ENCODE measurements around the gene IGFL4.

The IGFL4 gene

GRCh38 chr19:46009530-46010510 lies 31.0 kb downstream of the IGFL4 start:
- no peak overlapping the region for H3K4me3 ChIP-seq (ENCODE audit: extremely low read depth, insufficient read depth, low read length, poor library complexity, severe bottlenecking)
- H3K27ac ChIP-seq (ENCODE audit: low read depth, low read length, severe bottlenecking) = no peak overlapping the region
- 67 to 72% methylated on average over 19 to 22 of the region's 28 CpGs for WGBS, 2 experiments (ENCODE audit: insufficient coverage in 2 of 2)
- H3K9me3 ChIP-seq (ENCODE audit: control insufficient read depth, low read length) = no peaks in the 10 kb centered on the region
- no peaks in the 10 kb centered on the region for H3K4me1 ChIP-seq (ENCODE audit: control insufficient read depth, insufficient read depth, low read length, poor library complexity, severe bottlenecking)
- peaks cover 17% of the 10 kb centered on the region for H3K36me3 ChIP-seq (ENCODE audit: control insufficient read depth, insufficient read depth, low read length)

- Histone ChIP-seq H3K4me1 (ENCODE audit: control insufficient read depth, insufficient read depth, low read length, poor library complexity, severe bottlenecking) (no peaks in the 10 kb centered on the region), H3K27ac (ENCODE audit: low read depth, low read length, severe bottlenecking) (no peak overlapping the region), H3K36me3 (ENCODE audit: control insufficient read depth, insufficient read depth, low read length) (peaks cover 26% of the 10 kb centered on the region), H3K9me3 (ENCODE audit: control insufficient read depth, low read length) (no peaks in the 10 kb centered on the region), H3K4me3 (ENCODE audit: extremely low read depth, insufficient read depth, low read length, poor library complexity, severe bottlenecking) (no peak overlapping the region)
- 95 to 96% methylated on average over 9 to 11 of the region's 13 CpGs for WGBS, 2 experiments (ENCODE audit: insufficient coverage in 2 of 2)
Measured at GRCh38 chr19:46006411-46006810, 34.4 kb downstream of the IGFL4 start.

DNA sequence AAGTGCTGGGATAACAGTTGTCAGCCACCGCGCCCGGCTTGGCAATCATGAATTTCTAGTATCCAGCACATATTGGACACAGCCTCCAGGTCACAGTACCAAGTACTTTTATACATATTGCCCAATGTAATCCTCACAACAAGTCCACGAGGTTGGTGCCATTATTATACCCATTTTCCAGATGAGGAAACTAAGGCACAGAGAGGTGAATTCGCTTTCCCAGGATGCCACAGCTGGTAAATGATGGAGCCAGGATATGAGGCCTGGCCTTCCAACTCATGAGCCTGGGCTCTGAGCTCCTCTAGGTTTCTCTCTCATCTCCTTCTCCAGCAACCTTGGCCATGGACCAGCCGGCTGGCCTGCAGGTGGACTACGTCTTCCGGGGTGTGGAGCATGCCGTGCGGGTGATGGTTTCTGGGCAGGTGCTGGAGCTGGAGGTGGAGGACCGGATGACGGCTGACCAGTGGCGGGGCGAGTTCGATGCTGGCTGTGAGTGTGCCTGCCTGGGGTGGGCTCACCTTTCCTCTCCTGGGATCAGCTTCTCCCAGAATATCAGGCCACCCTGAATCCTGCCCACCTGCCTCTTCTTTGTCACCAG lies 38.0 kb downstream of the IGFL4 start:
- Histone ChIP-seq H3K36me3 (ENCODE audit: control insufficient read depth, insufficient read depth, low read length) (peaks cover 23% of the 10 kb centered on the region), H3K4me3 (ENCODE audit: extremely low read depth, insufficient read depth, low read length, poor library complexity, severe bottlenecking) (no peak overlapping the region), H3K27ac (ENCODE audit: low read depth, low read length, severe bottlenecking) (no peak overlapping the region), H3K9me3 (ENCODE audit: control insufficient read depth, low read length) (no peaks in the 10 kb centered on the region), H3K4me1 (ENCODE audit: control insufficient read depth, insufficient read depth, low read length, poor library complexity, severe bottlenecking) (peaks cover 6% of the 10 kb centered on the region)
- 89 to 99% methylated on average over 8 to 12 of the region's 15 CpGs for WGBS, 2 experiments (ENCODE audit: insufficient coverage in 2 of 2)

- 5 to 10% methylated on average over 12 to 22 of the region's 34 CpGs for WGBS, 2 experiments (ENCODE audit: insufficient coverage in 2 of 2)
- Histone ChIP-seq H3K4me1 (ENCODE audit: control insufficient read depth, insufficient read depth, low read length, poor library complexity, severe bottlenecking) (peaks cover 6% of the 10 kb centered on the region), H3K27ac (ENCODE audit: low read depth, low read length, severe bottlenecking) (no peak overlapping the region), H3K4me3 (ENCODE audit: extremely low read depth, insufficient read depth, low read length, poor library complexity, severe bottlenecking) (peak overlapping the region; percentile 42), H3K9me3 (ENCODE audit: control insufficient read depth, low read length) (no peaks in the 10 kb centered on the region), H3K36me3 (ENCODE audit: control insufficient read depth, insufficient read depth, low read length) (peaks cover 15% of the 10 kb centered on the region)
Measured at GRCh38 chr19:46000491-46001246, 40.1 kb downstream of the IGFL4 start.

- Histone ChIP-seq H3K4me3 (ENCODE audit: extremely low read depth, insufficient read depth, low read length, poor library complexity, severe bottlenecking) (peak overlapping the region; percentile 42), H3K36me3 (ENCODE audit: control insufficient read depth, insufficient read depth, low read length) (peaks cover 15% of the 10 kb centered on the region), H3K9me3 (ENCODE audit: control insufficient read depth, low read length) (no peaks in the 10 kb centered on the region), H3K27ac (ENCODE audit: low read depth, low read length, severe bottlenecking) (no peak overlapping the region), H3K4me1 (ENCODE audit: control insufficient read depth, insufficient read depth, low read length, poor library complexity, severe bottlenecking) (peaks cover 6% of the 10 kb centered on the region)
- WGBS, 2 experiments (ENCODE audit: insufficient coverage in 2 of 2) = 12% methylated on average over 14 of the region's 14 CpGs
Measured at GRCh38 chr19:45999653-46000121, 41.1 kb downstream of the IGFL4 start.

DNA sequence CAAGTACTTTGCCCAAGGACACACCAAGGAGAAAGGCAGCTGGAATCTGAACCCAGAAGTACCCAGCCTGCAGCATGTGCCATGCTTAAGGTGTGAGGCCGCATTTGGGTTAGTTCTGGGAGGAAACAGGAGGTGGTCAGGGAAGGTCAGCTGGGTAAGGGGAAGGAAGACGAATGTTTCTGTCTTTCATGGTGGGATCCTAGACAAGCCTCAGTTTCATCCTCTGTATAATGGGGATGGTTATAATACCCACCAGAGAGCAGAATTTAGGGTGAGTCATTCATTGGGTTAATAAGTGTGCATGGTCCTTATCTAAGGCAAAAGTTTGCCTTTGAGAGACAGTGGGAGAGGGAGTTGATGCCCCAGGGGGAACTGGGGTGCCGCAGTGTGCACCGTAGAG lies 42.0 kb downstream of the IGFL4 start:
- Histone ChIP-seq H3K9me3 (ENCODE audit: control insufficient read depth, low read length) (no peaks in the 10 kb centered on the region), H3K4me1 (ENCODE audit: control insufficient read depth, insufficient read depth, low read length, poor library complexity, severe bottlenecking) (peaks cover 6% of the 10 kb centered on the region), H3K4me3 (ENCODE audit: extremely low read depth, insufficient read depth, low read length, poor library complexity, severe bottlenecking) (no peak overlapping the region), H3K36me3 (ENCODE audit: control insufficient read depth, insufficient read depth, low read length) (peaks cover 12% of the 10 kb centered on the region), H3K27ac (ENCODE audit: low read depth, low read length, severe bottlenecking) (no peak overlapping the region)
- 85 to 94% methylated on average over 2 to 4 of the region's 4 CpGs for WGBS, 2 experiments (ENCODE audit: insufficient coverage in 2 of 2)

- no peak overlapping the region for H3K4me3 ChIP-seq (ENCODE audit: extremely low read depth, insufficient read depth, low read length, poor library complexity, severe bottlenecking)
- H3K4me1 ChIP-seq (ENCODE audit: control insufficient read depth, insufficient read depth, low read length, poor library complexity, severe bottlenecking) = peaks cover 6% of the 10 kb centered on the region
- H3K36me3 ChIP-seq (ENCODE audit: control insufficient read depth, insufficient read depth, low read length) = peaks cover 6% of the 10 kb centered on the region
- H3K9me3 ChIP-seq (ENCODE audit: control insufficient read depth, low read length) = no peaks in the 10 kb centered on the region
- no peak overlapping the region for H3K27ac ChIP-seq (ENCODE audit: low read depth, low read length, severe bottlenecking)
- WGBS, 2 experiments (ENCODE audit: insufficient coverage in 2 of 2) = 91% methylated on average over 7 to 8 of the region's 8 CpGs
Measured at GRCh38 chr19:45996933-45997332, 43.9 kb downstream of the IGFL4 start.

DNA sequence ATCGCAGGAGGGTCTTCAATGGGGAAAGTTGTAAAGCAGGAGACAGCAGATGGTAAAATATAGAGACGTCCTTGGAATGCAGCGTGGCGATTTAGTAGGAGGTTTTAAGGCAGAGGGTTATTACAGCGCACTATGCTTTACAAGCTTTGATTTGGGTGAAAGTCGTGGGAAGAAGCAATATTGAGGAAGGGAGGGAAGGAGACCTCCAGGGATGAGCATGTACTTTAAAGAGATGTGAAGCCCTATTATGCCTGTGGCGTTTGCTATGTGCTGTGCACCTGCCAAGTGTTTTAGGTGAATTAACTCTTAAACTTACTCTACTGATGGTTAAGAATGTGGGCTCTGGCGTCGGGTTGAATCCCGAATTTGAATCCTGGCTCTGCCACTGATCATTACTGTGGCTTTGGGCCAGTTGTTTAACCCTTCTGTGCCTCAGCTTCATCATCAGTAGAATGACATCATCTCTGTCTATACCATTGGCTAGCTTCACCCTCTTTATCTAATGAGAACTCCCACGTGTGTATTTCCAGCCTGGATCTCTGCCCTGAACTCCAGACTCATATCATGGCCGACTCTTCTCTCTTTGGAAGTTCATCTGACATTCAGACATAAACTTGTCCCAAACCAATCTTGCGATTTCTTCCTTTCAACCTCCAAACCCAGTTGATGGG lies 45.0 kb downstream of the IGFL4 start:
- Histone ChIP-seq H3K36me3 (ENCODE audit: control insufficient read depth, insufficient read depth, low read length) (peaks cover 6% of the 10 kb centered on the region), H3K4me3 (ENCODE audit: extremely low read depth, insufficient read depth, low read length, poor library complexity, severe bottlenecking) (peak overlapping the region; percentile 80), H3K4me1 (ENCODE audit: control insufficient read depth, insufficient read depth, low read length, poor library complexity, severe bottlenecking) (peaks cover 6% of the 10 kb centered on the region), H3K27ac (ENCODE audit: low read depth, low read length, severe bottlenecking) (no peak overlapping the region), H3K9me3 (ENCODE audit: control insufficient read depth, low read length) (no peaks in the 10 kb centered on the region)
- 12 to 17% methylated on average over 12 of the region's 13 CpGs for WGBS, 2 experiments (ENCODE audit: insufficient coverage in 2 of 2)

- Histone ChIP-seq H3K36me3 (ENCODE audit: control insufficient read depth, insufficient read depth, low read length) (peaks cover 6% of the 10 kb centered on the region), H3K4me1 (ENCODE audit: control insufficient read depth, insufficient read depth, low read length, poor library complexity, severe bottlenecking) (no peaks in the 10 kb centered on the region), H3K27ac (ENCODE audit: low read depth, low read length, severe bottlenecking) (peak within 1 kb of the TSS; percentile 64), H3K4me3 (ENCODE audit: extremely low read depth, insufficient read depth, low read length, poor library complexity, severe bottlenecking) (peak within 1 kb of the TSS; percentile 80), H3K9me3 (ENCODE audit: control insufficient read depth, low read length) (no peaks in the 10 kb centered on the region)
- 0 to 2% methylated on average over 12 to 18 of the region's 34 CpGs for WGBS, 2 experiments (ENCODE audit: insufficient coverage in 2 of 2)
Measured at GRCh38 chr19:45994998-45995714, 45.6 kb downstream of the IGFL4 start, which contains the start of gene CCDC61. Gene CCDC61 (plus strand): TSS chr19:45995467. CDS start chr19:46003019, 7,552 bp downstream.
